B cell (primary cell): ENCODE measurements around the gene CTCF.

Experiments
- CTCF ChIP-seq: fragments of 200-600 bp; IDR thresholded peaks from one replicate; pipeline ENCODE4 v1.8.0; 2022; ENCODE audit warnings: antibody characterized with exemption, mild to moderate bottlenecking
- EZH2 ChIP-seq: IDR thresholded peaks from 2 replicates; pipeline ENCODE4 v1.6.1; 2012; ENCODE audit warnings: borderline replicate concordance, low read depth, mild to moderate bottlenecking, moderate library complexity, low read length; ENCODE audit not compliant: insufficient read depth, poor library complexity, severe bottlenecking

- TF ChIP-seq CTCF (no peak), EZH2 (no peak)
Observed at GRCh38 chr16:67549936-67550335, 12.4 kb upstream of the CTCF start.
